Measurements from ENCODE around the gene NLRC5.

NLRC5 gene

DNA sequence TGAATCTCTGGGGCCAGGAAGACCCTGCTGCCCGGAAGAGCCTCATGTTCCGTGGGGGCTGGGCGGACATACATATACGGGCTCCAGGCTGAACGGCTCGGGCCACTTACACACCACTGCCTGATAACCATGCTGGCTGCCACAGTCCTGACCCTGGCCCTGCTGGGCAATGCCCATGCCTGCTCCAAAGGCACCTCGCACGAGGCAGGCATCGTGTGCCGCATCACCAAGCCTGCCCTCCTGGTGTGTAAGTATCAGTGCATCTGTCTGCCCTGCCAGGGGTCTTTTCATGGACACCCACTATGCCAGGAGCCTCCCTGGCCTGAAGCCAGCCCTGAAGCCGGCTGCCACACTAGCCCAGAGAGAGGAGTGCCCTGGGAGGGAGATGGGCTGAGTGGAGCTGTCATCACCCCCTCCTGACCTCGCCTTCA, 27.5 kb upstream of the NLRC5 start, which contains the start of gene CETP:
Gene CETP (plus strand): TSS at position 100 of the 431 bp plus-strand sequence. CDS start 30 bp downstream, at position 130.
- H4K20me1 ChIP-seq (ENCODE audit: insufficient read depth, low read length): no peaks in the 10 kb centered on the region
- no peak for TF ChIP-seq CTCF (IDR thresholded peaks at IDR 0.05; ENCODE audit: borderline replicate concordance, extremely low read depth, low read length, poor library complexity, severe bottlenecking)
- TF ChIP-seq EZH2 (IDR thresholded peaks at IDR 0.05; ENCODE audit: borderline replicate concordance, low read depth, low read length, severe bottlenecking): no peak
- no peaks in the 10 kb centered on the region for H3K9me3 ChIP-seq (ENCODE audit: insufficient read depth, low read length, severe bottlenecking)
- no peak within 1 kb of the TSS for H3K27ac ChIP-seq (ENCODE audit: low read length)
- no peak within 1 kb of the TSS for H3K4me2 ChIP-seq (ENCODE audit: insufficient read depth, low read length)
- no peaks in the 10 kb centered on the region for H3K27me3 ChIP-seq (ENCODE audit: insufficient read depth, low read length, poor library complexity)
- H3K79me2 ChIP-seq (ENCODE audit: insufficient read depth, low read length): no peaks in the 10 kb centered on the region
- no peaks in the 10 kb centered on the region for H3K4me1 ChIP-seq (ENCODE audit: insufficient read depth, low read length)
- H3K4me3 ChIP-seq (ENCODE audit: low read depth in 1 of 2, low read length in 2 of 2): no peak within 1 kb of the TSS
- H3K36me3 ChIP-seq (ENCODE audit: insufficient read depth, low read length): no peaks in the 10 kb centered on the region
- no peak within 1 kb of the TSS for H3K9ac ChIP-seq (ENCODE audit: low read depth, low read length)
- no peak for ATAC-seq (ENCODE audit: insufficient read depth, low read depth)
- DNase-seq: no peak
- no peak within 1 kb of the TSS for H2AFZ ChIP-seq (ENCODE audit: low read depth, low read length)

DNA sequence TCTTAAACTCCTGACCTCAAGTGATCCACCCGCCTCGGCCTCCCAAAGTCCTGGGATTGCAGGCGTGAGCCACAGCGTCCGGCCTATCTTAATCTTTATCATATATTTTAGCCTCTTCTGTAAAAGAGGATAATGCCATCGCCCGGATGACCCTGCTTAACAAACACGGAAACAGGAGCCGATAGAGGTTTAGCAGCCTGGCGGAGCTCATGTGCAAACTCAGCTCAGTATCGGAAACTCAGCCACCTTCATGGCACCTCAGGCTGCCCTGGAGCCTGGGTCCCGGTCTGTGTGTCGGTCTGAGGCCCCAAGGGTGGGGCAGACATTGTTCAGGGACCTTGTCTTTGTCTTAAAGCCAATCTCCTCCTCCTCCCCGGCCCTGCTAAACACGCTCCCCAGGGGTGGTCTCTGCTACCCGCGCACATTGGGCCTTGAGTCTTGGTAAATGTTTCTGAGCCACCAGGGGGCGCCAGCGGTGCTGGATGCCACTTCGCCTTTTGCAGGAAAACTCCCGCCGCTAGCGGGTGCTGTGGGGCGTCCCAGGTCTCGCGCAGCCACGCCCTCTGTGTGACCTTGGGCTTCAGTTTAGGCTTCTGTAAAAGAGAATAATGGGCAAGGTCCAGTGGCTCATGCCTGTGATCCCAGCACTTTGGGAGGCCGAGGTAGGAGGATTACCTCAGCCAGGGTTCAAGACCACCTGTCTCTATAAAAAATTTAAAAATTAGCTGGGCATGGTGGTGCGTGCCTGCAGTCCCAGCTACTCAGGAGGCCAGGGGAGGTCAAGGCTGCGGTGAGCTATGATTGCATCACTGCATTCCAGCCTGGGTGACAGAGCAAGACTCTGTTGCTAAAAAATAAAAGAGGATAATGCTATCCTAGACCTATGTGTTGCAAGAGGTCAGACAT, 24.9 kb upstream of the NLRC5 start:
- Histone ChIP-seq H3K9me3 (ENCODE audit: insufficient read depth, low read length, severe bottlenecking) (no peaks in the 10 kb centered on the region), H3K27me3 (ENCODE audit: insufficient read depth, low read length, poor library complexity) (no peaks in the 10 kb centered on the region), H2AFZ (ENCODE audit: low read depth, low read length) (no peak overlapping the region), H3K4me2 (ENCODE audit: insufficient read depth, low read length) (no peak overlapping the region), H4K20me1 (ENCODE audit: insufficient read depth, low read length) (no peaks in the 10 kb centered on the region), H3K4me1 (ENCODE audit: insufficient read depth, low read length) (no peaks in the 10 kb centered on the region), H3K4me3 (ENCODE audit: low read depth in 1 of 2, low read length in 2 of 2) (no peak overlapping the region), H3K79me2 (ENCODE audit: insufficient read depth, low read length) (no peaks in the 10 kb centered on the region), H3K36me3 (ENCODE audit: insufficient read depth, low read length) (no peaks in the 10 kb centered on the region), H3K27ac (ENCODE audit: low read length) (no peak overlapping the region), H3K9ac (ENCODE audit: low read depth, low read length) (no peak overlapping the region)
- DNase-seq: peak; percentile 86
- TF ChIP-seq CTCF (IDR thresholded peaks at IDR 0.05; ENCODE audit: borderline replicate concordance, extremely low read depth, low read length, poor library complexity, severe bottlenecking): peak; percentile 93
- no peak for TF ChIP-seq EZH2 (IDR thresholded peaks at IDR 0.05; ENCODE audit: borderline replicate concordance, low read depth, low read length, severe bottlenecking)
- ATAC-seq (ENCODE audit: insufficient read depth, low read depth): peak; percentile 82

DNA sequence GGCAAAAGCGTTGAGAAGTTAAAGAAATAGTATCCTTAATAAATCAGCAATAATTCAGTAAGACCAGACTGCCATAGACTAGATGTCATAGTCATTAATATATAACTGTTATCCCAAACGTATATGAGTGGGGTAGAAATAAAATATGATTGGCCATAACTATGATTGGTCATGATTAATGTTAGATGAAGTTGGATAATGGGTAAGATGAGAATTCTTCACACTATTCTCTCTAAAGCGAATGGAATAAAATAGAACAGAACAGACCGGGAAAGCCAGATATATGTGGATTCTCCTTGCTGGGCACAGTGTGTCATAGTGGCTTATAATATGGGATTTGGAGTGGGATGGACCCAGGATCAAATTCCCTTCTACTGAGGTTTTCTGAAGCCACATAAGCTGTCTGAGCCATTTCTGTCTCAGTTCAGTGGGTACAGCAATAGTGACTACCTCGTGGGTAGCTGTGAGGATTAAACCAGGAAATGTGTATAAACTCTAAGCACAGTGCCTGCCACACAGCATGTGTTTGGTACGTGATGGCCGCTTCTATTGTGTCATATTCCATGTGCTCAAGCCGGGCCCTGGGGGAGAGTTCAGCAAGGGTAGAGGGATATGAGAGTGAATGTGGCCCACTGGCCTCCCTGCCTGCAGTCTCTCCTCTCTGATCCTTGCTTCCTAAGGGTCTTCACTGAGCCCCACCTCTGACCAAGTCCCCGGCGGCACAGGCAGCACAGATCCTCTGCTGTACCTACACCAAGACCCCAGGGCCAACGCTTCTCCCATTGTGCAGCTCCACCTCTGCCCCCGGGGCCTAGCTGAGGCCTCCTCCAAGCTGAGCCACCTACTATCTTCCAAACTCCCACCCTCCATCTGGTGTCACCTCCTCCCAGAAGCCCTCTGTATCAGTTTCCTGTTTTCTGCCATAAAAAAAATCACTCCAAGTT, 23.9 kb upstream of the NLRC5 start:
- no peak overlapping the region for H2AFZ ChIP-seq (ENCODE audit: low read depth, low read length)
- H3K9ac ChIP-seq (ENCODE audit: low read depth, low read length): no peak overlapping the region
- no peak overlapping the region for H3K4me3 ChIP-seq (ENCODE audit: low read depth in 1 of 2, low read length in 2 of 2)
- DNase-seq: no peak
- H4K20me1 ChIP-seq (ENCODE audit: insufficient read depth, low read length): no peaks in the 10 kb centered on the region
- H3K4me2 ChIP-seq (ENCODE audit: insufficient read depth, low read length): no peak overlapping the region
- no peaks in the 10 kb centered on the region for H3K79me2 ChIP-seq (ENCODE audit: insufficient read depth, low read length)
- no peak overlapping the region for H3K27ac ChIP-seq (ENCODE audit: low read length)
- H3K27me3 ChIP-seq (ENCODE audit: insufficient read depth, low read length, poor library complexity): no peaks in the 10 kb centered on the region
- H3K9me3 ChIP-seq (ENCODE audit: insufficient read depth, low read length, severe bottlenecking): no peaks in the 10 kb centered on the region
- no peaks in the 10 kb centered on the region for H3K36me3 ChIP-seq (ENCODE audit: insufficient read depth, low read length)
- TF ChIP-seq CTCF (IDR thresholded peaks at IDR 0.05; ENCODE audit: borderline replicate concordance, extremely low read depth, low read length, poor library complexity, severe bottlenecking): no peak
- no peak for TF ChIP-seq EZH2 (IDR thresholded peaks at IDR 0.05; ENCODE audit: borderline replicate concordance, low read depth, low read length, severe bottlenecking)
- H3K4me1 ChIP-seq (ENCODE audit: insufficient read depth, low read length): no peaks in the 10 kb centered on the region
- ATAC-seq (ENCODE audit: insufficient read depth, low read depth): 0 out of 3 replicates have a peak, but pooled peaks have one; percentile 28

Measured in DND-41 (cell line).